Measurements from ENCODE around the gene FAAP100.
A peak's percentile ranks its signal among the peaks of the same experiment; 100 is the strongest.
"Not testable (repeated sequence)": the region's sequence is repeated elsewhere in the genome, so short reads cannot be mapped to it uniquely, and the experiment has no call there.

The FAAP100 gene

DNA sequence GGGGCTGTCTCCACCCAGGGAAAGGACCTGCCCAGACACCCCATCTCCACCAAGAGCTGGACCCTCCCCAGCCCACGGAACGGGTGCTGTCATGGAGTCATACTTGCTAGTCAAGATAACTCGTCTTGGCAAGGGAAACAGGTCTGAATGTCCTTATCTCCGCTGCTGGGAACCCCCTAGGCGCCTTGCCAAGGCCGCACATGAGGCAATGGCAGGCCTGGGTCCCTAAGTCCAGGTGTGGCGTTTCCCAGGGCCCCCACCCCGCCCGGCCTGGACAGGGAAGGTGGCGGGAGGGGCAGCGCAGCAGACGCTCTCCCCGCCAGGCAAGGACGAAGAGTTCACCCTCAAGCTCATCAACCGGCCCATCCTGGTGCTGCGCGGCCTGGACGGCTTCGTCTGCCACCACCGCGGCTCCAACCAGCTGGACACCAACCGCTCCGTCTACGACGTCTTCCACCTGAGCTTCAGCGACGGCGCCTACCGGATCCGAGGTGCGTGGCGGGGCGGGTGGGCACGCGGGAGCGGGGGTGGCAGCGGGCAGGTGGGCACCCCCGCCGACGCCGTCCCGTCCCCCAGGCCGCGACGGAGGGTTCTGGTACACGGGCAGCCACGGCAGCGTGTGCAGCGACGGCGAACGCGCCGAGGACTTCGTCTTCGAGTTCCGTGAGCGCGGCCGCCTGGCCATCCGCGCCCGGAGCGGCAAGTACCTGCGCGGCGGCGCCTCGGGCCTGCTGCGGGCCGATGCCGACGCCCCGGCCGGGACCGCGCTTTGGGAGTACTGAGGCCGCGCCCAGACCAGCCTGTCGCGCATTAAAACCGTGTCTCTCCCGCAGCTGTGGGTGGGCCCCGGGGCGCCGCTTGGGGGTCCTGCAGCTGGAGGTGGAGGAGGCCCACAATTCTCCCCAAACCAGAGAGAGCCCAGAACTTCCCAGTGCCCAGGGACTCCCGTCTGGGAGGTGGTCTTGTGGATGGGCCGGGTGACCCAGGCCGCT, 15.6 kb downstream of the FAAP100 start:
- Histone ChIP-seq H3K4me1 (ENCODE audit: control insufficient read depth, insufficient read depth, low read length) (no peaks in the 10 kb centered on the region), H3K9ac (ENCODE audit: low read depth, low read length) (no peak overlapping the region), H3K27ac (ENCODE audit: low read depth, low read length) (no peak overlapping the region), H3K4me3 (ENCODE audit: low read depth, low read length) (peak overlapping the region; percentile 41; the same call in 1 of the 2 replicates), H3K9me3 (ENCODE audit: control insufficient read depth, insufficient read depth, low read length) (peaks cover under 1% of the 10 kb centered on the region; the same call in 1 of the 2 replicates), H3K27me3 (ENCODE audit: control insufficient read depth, insufficient read depth, low read length) (peaks cover 45% of the 10 kb centered on the region), H3K36me3 (ENCODE audit: control insufficient read depth, insufficient read depth, low read length) (peaks cover 10% of the 10 kb centered on the region)

- H3K27me3 ChIP-seq (ENCODE audit: control insufficient read depth, insufficient read depth, low read length): peaks cover 45% of the 10 kb centered on the region
- no peak overlapping the region for H3K27ac ChIP-seq (ENCODE audit: low read depth, low read length)
- no peaks in the 10 kb centered on the region for H3K4me1 ChIP-seq (ENCODE audit: control insufficient read depth, insufficient read depth, low read length)
- H3K9ac ChIP-seq (ENCODE audit: low read depth, low read length): no peak overlapping the region
- peaks cover 4% of the 10 kb centered on the region; the same call in 1 of the 2 replicates for H3K9me3 ChIP-seq (ENCODE audit: control insufficient read depth, insufficient read depth, low read length)
- peaks cover 7% of the 10 kb centered on the region for H3K36me3 ChIP-seq (ENCODE audit: control insufficient read depth, insufficient read depth, low read length)
- H3K4me3 ChIP-seq (ENCODE audit: low read depth, low read length): no peak overlapping the region
Observed at GRCh38 chr17:81535480-81536298, 16.5 kb downstream of the FAAP100 start.

- H3K36me3 ChIP-seq (ENCODE audit: control insufficient read depth, insufficient read depth, low read length): no peaks in the 10 kb centered on the region
- H3K27me3 ChIP-seq (ENCODE audit: control insufficient read depth, insufficient read depth, low read length): peaks cover 45% of the 10 kb centered on the region
- H3K9me3 ChIP-seq (ENCODE audit: control insufficient read depth, insufficient read depth, low read length): peaks cover 4% of the 10 kb centered on the region; the same call in 1 of the 2 replicates
- no peaks in the 10 kb centered on the region for H3K4me1 ChIP-seq (ENCODE audit: control insufficient read depth, insufficient read depth, low read length)
- H3K9ac ChIP-seq (ENCODE audit: low read depth, low read length): no peak overlapping the region
- no peak overlapping the region for H3K27ac ChIP-seq (ENCODE audit: low read depth, low read length)
- H3K4me3 ChIP-seq (ENCODE audit: low read depth, low read length): no peak overlapping the region
Observed at GRCh38 chr17:81535007-81535328, 17.2 kb downstream of the FAAP100 start.

- Histone ChIP-seq H3K4me3 (ENCODE audit: low read depth, low read length) (no peak overlapping the region), H3K4me1 (ENCODE audit: control insufficient read depth, insufficient read depth, low read length) (no peaks in the 10 kb centered on the region), H3K9ac (ENCODE audit: low read depth, low read length) (no peak overlapping the region), H3K36me3 (ENCODE audit: control insufficient read depth, insufficient read depth, low read length) (no peaks in the 10 kb centered on the region), H3K9me3 (ENCODE audit: control insufficient read depth, insufficient read depth, low read length) (peaks cover 4% of the 10 kb centered on the region; the same call in 1 of the 2 replicates), H3K27ac (ENCODE audit: low read depth, low read length) (no peak overlapping the region), H3K27me3 (ENCODE audit: control insufficient read depth, insufficient read depth, low read length) (peaks cover 45% of the 10 kb centered on the region)
Observed at GRCh38 chr17:81534157-81535006, 17.8 kb downstream of the FAAP100 start.

GRCh38 chr17:81533339-81534141, 18.6 kb downstream of the FAAP100 start:
- H3K27ac ChIP-seq (ENCODE audit: low read depth, low read length): no peak overlapping the region
- peaks cover 4% of the 10 kb centered on the region; the same call in 1 of the 2 replicates for H3K9me3 ChIP-seq (ENCODE audit: control insufficient read depth, insufficient read depth, low read length)
- H3K4me1 ChIP-seq (ENCODE audit: control insufficient read depth, insufficient read depth, low read length): no peaks in the 10 kb centered on the region
- peaks cover 45% of the 10 kb centered on the region for H3K27me3 ChIP-seq (ENCODE audit: control insufficient read depth, insufficient read depth, low read length)
- no peaks in the 10 kb centered on the region for H3K36me3 ChIP-seq (ENCODE audit: control insufficient read depth, insufficient read depth, low read length)
- H3K9ac ChIP-seq (ENCODE audit: low read depth, low read length): no peak overlapping the region
- no peak overlapping the region for H3K4me3 ChIP-seq (ENCODE audit: low read depth, low read length)

DNA sequence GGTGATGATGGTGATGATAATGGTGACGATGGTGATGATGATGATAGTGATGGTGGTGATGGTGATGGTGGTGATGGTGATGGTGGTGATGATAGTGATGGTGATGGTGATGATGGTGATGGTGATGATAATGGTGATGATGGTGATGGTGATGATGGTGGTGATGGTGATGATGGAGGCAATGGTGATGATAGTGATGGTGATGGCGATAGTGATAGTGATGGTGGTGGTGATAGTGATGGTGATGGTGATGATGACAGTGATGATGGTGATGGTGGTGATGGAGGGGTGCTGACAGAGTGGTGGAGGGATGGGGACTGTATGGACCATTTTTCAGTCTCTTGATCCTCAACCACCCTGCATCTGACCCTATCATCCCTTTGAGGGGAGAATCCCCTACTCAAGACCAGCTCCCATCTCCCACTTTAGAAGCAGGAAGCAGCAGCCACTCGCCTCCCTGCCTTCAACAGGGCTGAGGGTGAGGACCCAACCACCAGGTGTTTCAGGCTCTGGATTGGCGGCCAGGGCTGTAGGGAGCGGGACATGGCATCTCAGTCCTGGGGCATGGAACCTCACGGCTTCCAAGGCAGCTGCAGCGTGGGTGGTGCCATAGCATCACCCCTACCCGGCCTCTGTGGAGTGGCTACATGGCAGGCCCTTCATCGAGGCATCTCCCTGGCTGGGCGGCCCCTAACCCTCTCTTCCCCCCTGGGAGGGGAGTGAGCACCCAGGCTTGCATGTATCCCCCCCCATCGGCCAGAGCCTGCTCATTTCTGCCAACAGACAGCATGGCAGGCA, 19.5 kb downstream of the FAAP100 start:
- Histone ChIP-seq H3K36me3 (ENCODE audit: control insufficient read depth, insufficient read depth, low read length) (no peaks in the 10 kb centered on the region), H3K4me1 (ENCODE audit: control insufficient read depth, insufficient read depth, low read length) (no peaks in the 10 kb centered on the region), H3K27me3 (ENCODE audit: control insufficient read depth, insufficient read depth, low read length) (peaks cover 45% of the 10 kb centered on the region), H3K9me3 (ENCODE audit: control insufficient read depth, insufficient read depth, low read length) (peaks cover 4% of the 10 kb centered on the region; the same call in 1 of the 2 replicates), H3K27ac (ENCODE audit: low read depth, low read length) (no peak overlapping the region), H3K4me3 (ENCODE audit: low read depth, low read length) (no peak overlapping the region), H3K9ac (ENCODE audit: low read depth, low read length) (no peak overlapping the region)

GRCh38 chr17:81531998-81532404, 20.2 kb downstream of the FAAP100 start:
- H3K27me3 ChIP-seq (ENCODE audit: control insufficient read depth, insufficient read depth, low read length): peaks cover 45% of the 10 kb centered on the region
- H3K9ac ChIP-seq (ENCODE audit: low read depth, low read length); H3K4me3 ChIP-seq (ENCODE audit: low read depth, low read length); H3K36me3 ChIP-seq (ENCODE audit: control insufficient read depth, insufficient read depth, low read length); H3K27ac ChIP-seq (ENCODE audit: low read depth, low read length); H3K4me1 ChIP-seq (ENCODE audit: control insufficient read depth, insufficient read depth, low read length); H3K9me3 ChIP-seq (ENCODE audit: control insufficient read depth, insufficient read depth, low read length): not testable (repeated sequence)

DNA sequence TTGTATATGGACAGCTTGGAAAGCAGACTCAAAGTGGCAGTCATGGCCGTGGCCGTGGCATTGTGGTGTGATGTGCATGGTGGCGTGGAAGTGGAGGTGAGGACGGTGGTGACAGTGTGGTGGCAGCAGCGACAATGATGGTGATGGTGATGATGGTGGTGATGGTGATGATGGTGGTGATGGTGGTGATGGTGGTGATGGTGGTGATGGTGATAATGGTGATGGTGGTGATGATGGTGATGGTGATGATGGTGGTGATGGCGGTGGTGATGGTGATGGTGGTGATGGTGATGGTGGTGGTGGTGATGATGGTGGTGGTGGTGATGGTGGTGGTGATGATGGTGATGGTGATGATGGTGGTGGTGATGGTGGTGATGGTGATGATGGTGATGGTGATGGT, 21.1 kb downstream of the FAAP100 start:
- H3K4me1 ChIP-seq (ENCODE audit: control insufficient read depth, insufficient read depth, low read length); H3K9ac ChIP-seq (ENCODE audit: low read depth, low read length); H3K4me3 ChIP-seq (ENCODE audit: low read depth, low read length); H3K27ac ChIP-seq (ENCODE audit: low read depth, low read length); H3K9me3 ChIP-seq (ENCODE audit: control insufficient read depth, insufficient read depth, low read length); H3K36me3 ChIP-seq (ENCODE audit: control insufficient read depth, insufficient read depth, low read length): not testable (repeated sequence)
- peaks cover 36% of the 10 kb centered on the region for H3K27me3 ChIP-seq (ENCODE audit: control insufficient read depth, insufficient read depth, low read length)

GRCh38 chr17:81529437-81529803, 22.7 kb downstream of the FAAP100 start:
- no peaks in the 10 kb centered on the region for H3K36me3 ChIP-seq (ENCODE audit: control insufficient read depth, insufficient read depth, low read length)
- H3K4me1 ChIP-seq (ENCODE audit: control insufficient read depth, insufficient read depth, low read length): no peaks in the 10 kb centered on the region
- H3K27ac ChIP-seq (ENCODE audit: low read depth, low read length): no peak overlapping the region
- H3K4me3 ChIP-seq (ENCODE audit: low read depth, low read length): no peak overlapping the region
- peaks cover 4% of the 10 kb centered on the region; the same call in 1 of the 2 replicates for H3K9me3 ChIP-seq (ENCODE audit: control insufficient read depth, insufficient read depth, low read length)
- H3K27me3 ChIP-seq (ENCODE audit: control insufficient read depth, insufficient read depth, low read length): peaks cover 23% of the 10 kb centered on the region
- H3K9ac ChIP-seq (ENCODE audit: low read depth, low read length): no peak overlapping the region
